Tibial nerve (tissue), 4 donors: Measurements from ENCODE around the gene TPGS2. TPM values are rescaled to one million over a fixed set of nuclear protein-coding genes. Genes with fewer than 3 reads are reported as not detected.
"Not testable (repeated sequence)": the region's sequence is repeated elsewhere in the genome, so short reads cannot be mapped to it uniquely, and the experiment has no call there.

Source experiments
- DNase-seq, 2 donors: peaks; one replicate each; pipeline ENCODE4 v3.0.0-alpha.2; 2019; ENCODE audit warnings: low spot score in 2 of 2
- H3K27ac ChIP-seq, 4 donors: fragments of 200-600 bp; sonication (generic) in 3 of 4; one replicate each; pipeline ENCODE4 v1.5.1; 2017 to 2019; ENCODE audit warnings: mild to moderate bottlenecking in 1 of 4
- H3K27me3 ChIP-seq, 2 donors: fragments of 200-600 bp; sonication (generic) in 1 of 2; one replicate each; pipeline versions ENCODE4 v1.5.1 to v1.6.0; 2017 to 2019
- H3K36me3 ChIP-seq, 3 donors: fragments of 200-600 bp; sonication (generic); one replicate each; pipeline ENCODE4 v1.5.1; 2018 to 2019
- H3K4me1 ChIP-seq, 4 donors: fragments of 200-600 bp; sonication (generic) in 3 of 4; one replicate each; pipeline ENCODE4 v1.5.1; 2017 to 2019
- H3K4me3 ChIP-seq, 4 donors: fragments of 200-600 bp; sonication (generic) in 3 of 4; one replicate each; pipeline ENCODE4 v1.5.1; 2017 to 2019; ENCODE audit warnings: mild to moderate bottlenecking in 1 of 4, moderate library complexity in 1 of 4
- H3K9me3 ChIP-seq, 4 donors: fragments of 200-600 bp; sonication (generic) in 3 of 4; one replicate each; pipeline ENCODE4 v1.5.1; 2017 to 2019
- EP300 ChIP-seq, 2 donors: sonication (generic); formaldehyde crosslinking; IDR thresholded peaks; one replicate each; pipeline ENCODE4 v1.6.1; 2017; ENCODE audit warnings: antibody characterized with exemption in 2 of 2, mild to moderate bottlenecking in 1 of 2
- POLR2A ChIP-seq, 2 donors: fragments of 450-650 bp; IDR thresholded peaks; one replicate each; pipeline ENCODE4 v1.6.1; 2017; ENCODE audit warnings: antibody characterized with exemption in 2 of 2, mild to moderate bottlenecking in 2 of 2, moderate library complexity in 2 of 2
- WGBS, 2 donors: methylation state at CpG; one replicate each; pipeline ENCODE4 v1.1.5; 2018; 5-methylcytosine and 5-hydroxymethylcytosine counted together
- total RNA-seq, 4 donors: library from RNA; depleted of rRNA; stranded (reverse); fragments of >200 nt; gene quantifications; one replicate each; pipeline ENCODE4 v1.1.0, GENCODE V29; 2016
- TF ChIP-seq, protein P1 (sequence below), 5 experiments: fragments of 200-600 bp in 3 of 5; fragments of 450-650 bp in 2 of 5; sonication (generic) in 3 of 5; IDR thresholded peaks; one replicate each; pipeline ENCODE4 v1.5.1; 2016 to 2019; ENCODE audit warnings: antibody characterized with exemption in 5 of 5, mild to moderate bottlenecking in 3 of 5, moderate library complexity in 2 of 5

Gene TPGS2, protein sequence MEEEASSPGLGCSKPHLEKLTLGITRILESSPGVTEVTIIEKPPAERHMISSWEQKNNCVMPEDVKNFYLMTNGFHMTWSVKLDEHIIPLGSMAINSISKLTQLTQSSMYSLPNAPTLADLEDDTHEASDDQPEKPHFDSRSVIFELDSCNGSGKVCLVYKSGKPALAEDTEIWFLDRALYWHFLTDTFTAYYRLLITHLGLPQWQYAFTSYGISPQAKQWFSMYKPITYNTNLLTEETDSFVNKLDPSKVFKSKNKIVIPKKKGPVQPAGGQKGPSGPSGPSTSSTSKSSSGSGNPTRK
- 100 to 1,000 TPM; 137 to 203 (median 170) TPM for total RNA-seq

DNA sequence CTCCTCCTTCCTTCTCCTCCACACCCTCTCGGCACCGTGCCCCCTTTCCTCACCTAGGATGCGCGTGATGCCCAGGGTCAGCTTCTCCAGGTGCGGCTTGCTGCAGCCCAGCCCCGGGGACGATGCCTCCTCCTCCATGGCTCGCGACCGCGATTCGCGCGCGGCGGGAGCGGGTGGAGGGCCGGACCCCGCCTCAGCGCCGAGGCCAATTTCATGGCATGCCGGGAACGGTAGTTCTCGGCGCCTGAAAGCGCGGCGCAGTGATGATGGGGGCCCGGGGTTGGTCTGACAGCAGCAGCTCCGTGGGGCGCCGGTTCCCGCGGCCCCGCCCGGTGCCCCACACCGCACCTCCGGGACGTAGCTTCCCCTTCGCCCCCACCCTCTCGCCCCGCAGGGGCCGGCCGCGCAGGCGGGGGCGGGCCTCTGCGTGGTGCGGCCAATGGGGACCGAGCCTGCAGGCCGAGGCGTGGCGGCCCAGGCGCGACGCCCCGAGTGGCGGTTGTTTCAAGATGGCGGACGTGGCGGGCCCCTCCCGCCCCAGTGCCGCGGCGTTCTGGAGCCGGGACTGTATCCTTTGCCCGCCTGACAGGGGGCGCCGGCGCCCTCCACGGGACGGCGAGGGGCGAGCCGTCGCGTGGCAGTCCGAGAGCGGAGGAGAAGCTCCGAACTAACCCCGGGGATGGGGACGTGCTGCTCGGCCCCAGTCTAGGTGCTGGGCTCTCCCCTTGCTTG, at the start of gene TPGS2, which contains the start of gene KIAA1328:
TPGS2 (minus strand) TSS at position 373 of the 732 bp plus-strand sequence; CDS start at position 138, 235 bp downstream.
KIAA1328 (plus strand) TSS at position 498 of the 732 bp plus-strand sequence; CDS start at position 510, 12 bp downstream.
- Histone ChIP-seq H3K9me3 (no peaks in the 10 kb centered on the region), H3K4me3 (peak within 1 kb of the TSS; percentile 84 to 99 (median 91)), H3K36me3 (no peaks in the 10 kb centered on the region), H3K27ac (peak within 1 kb of the TSS; percentile 85 to 95 (median 89)), H3K4me1 (peaks cover 0 to 39% (median 7%) of the 10 kb centered on the region in 4 donors), H3K27me3 (no peaks in the 10 kb centered on the region)
- WGBS, 2 donors = 0 to 1% methylated on average over 39 to 74 of the region's 83 CpGs
- TF ChIP-seq POLR2A (IDR thresholded peaks at IDR 0.05) (peak in 1 of 2 donors; percentile 52), EP300 (IDR thresholded peaks at IDR 0.05) (peak in 1 of 2 donors; percentile 60)
- TF ChIP-seq, protein P1, sequence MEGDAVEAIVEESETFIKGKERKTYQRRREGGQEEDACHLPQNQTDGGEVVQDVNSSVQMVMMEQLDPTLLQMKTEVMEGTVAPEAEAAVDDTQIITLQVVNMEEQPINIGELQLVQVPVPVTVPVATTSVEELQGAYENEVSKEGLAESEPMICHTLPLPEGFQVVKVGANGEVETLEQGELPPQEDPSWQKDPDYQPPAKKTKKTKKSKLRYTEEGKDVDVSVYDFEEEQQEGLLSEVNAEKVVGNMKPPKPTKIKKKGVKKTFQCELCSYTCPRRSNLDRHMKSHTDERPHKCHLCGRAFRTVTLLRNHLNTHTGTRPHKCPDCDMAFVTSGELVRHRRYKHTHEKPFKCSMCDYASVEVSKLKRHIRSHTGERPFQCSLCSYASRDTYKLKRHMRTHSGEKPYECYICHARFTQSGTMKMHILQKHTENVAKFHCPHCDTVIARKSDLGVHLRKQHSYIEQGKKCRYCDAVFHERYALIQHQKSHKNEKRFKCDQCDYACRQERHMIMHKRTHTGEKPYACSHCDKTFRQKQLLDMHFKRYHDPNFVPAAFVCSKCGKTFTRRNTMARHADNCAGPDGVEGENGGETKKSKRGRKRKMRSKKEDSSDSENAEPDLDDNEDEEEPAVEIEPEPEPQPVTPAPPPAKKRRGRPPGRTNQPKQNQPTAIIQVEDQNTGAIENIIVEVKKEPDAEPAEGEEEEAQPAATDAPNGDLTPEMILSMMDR (IDR thresholded peaks at IDR 0.05) = peak in 4 of 5 experiments; percentile 25 to 34 (median 26)
- DNase-seq = peak; percentile 68 to 71

DNA sequence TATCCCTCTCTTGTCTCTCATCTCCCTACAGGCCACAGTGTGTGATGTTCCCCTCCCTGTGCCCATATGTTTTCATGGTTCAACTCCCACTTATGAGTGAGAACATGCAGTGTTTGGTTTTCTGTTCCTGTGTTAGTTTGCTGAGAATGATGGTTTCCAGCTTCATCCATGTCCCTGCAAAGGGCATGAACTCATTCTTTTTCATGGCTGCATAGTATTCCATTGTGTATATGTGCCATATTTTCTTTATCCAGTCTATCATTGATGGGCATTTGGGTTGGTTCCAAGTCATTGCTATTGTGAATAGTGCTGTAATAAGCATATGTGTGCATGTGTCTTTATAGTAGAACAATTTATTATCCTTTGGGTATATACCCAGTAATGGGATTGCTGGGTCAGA, 45.0 kb upstream of the TPGS2 start:
- not testable (repeated sequence) for H3K27me3 ChIP-seq, H3K4me3 ChIP-seq, DNase-seq, H3K27ac ChIP-seq, H3K4me1 ChIP-seq
- Histone ChIP-seq H3K9me3 (peaks cover 0 to 15% (median 2%) of the 10 kb centered on the region in 4 donors), H3K36me3 (peaks cover 0 to 45% (median 0%) of the 10 kb centered on the region in 3 donors)

DNA sequence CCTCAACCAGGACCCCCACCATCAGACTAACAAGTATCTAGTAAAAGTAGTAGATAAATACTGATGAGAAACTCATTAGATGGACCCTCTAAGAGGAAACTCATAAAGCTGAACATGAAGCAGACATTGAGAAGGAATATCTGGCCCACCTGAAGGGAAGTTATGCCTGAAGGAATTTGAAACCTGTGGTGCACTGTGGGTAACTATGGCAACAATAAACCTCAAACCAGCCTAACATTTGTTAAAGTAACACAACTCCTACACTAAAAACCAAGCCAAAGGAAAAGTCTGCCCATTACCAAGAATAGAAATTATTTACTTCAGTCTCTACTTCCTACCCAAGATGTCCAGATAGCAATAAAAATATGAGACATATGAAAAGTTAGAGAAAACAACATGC, 43.5 kb upstream of the TPGS2 start:
- H3K4me3 ChIP-seq = no peak overlapping the region
- H3K9me3 ChIP-seq = peaks cover 0 to 9% (median 2%) of the 10 kb centered on the region in 4 donors
- peaks cover 0 to 34% (median 0%) of the 10 kb centered on the region in 3 donors for H3K36me3 ChIP-seq
- H3K27me3 ChIP-seq = no peaks in the 10 kb centered on the region
- TF ChIP-seq, protein P1 (IDR thresholded peaks at IDR 0.05) = no peak
- TF ChIP-seq EP300 (IDR thresholded peaks at IDR 0.05) (no peak), POLR2A (IDR thresholded peaks at IDR 0.05) (no peak)
- no peaks in the 10 kb centered on the region for H3K4me1 ChIP-seq
- DNase-seq = no peak
- no peak overlapping the region for H3K27ac ChIP-seq

DNA sequence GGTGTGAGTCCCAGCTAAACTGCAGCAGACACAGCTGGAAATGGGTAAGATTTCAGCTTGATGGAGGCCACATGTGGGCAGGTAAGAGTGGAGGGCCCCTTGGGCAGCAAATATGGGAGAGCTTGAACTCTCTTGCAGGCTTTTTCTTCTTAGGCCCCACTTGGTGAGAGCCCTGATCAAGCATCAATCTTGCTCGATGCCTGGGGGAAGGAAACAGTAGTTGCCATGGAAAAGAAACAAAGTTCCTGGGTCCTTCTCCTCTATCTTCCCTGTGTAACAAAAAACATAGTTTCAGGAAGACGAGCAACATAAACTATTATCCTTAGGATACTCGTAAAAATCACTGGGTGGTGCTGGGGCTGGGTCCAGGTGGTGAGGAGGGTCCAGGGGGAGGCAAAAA, 43.0 kb upstream of the TPGS2 start:
- Histone ChIP-seq H3K9me3 (peaks cover 0 to 9% (median 2%) of the 10 kb centered on the region in 4 donors), H3K27me3 (no peaks in the 10 kb centered on the region), H3K4me3 (no peak overlapping the region), H3K36me3 (peaks cover 0 to 39% (median 0%) of the 10 kb centered on the region in 3 donors), H3K4me1 (no peaks in the 10 kb centered on the region), H3K27ac (no peak overlapping the region)
- TF ChIP-seq, protein P1 (IDR thresholded peaks at IDR 0.05) = no peak
- TF ChIP-seq EP300 (IDR thresholded peaks at IDR 0.05) (no peak), POLR2A (IDR thresholded peaks at IDR 0.05) (no peak)
- 63 to 80% methylated on average over 3 of the region's 3 CpGs for WGBS, 2 donors
- DNase-seq = no peak

DNA sequence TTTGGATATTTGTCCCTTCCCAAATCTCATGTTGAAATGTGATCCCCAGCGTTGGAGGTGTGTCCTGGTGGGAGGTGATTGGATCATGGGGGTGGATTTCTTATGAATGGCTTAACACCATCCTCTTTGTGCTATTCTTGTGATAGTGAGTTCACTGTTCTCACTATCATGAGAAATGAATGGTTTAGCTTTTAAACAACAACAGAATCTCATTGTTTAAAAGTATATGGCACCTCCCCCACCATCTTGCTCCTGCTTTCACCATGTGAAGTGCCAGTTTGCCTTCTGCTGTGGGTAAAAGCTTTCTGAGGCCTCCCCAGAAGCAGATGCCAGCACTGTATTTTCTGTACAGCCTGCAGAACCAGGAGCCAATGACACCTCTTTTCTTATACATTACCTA, 38.3 kb upstream of the TPGS2 start:
- Histone ChIP-seq H3K27ac (no peak overlapping the region), H3K9me3 (no peaks in the 10 kb centered on the region), H3K27me3 (no peaks in the 10 kb centered on the region), H3K4me3 (no peak overlapping the region), H3K36me3 (peaks cover 0 to 32% (median 0%) of the 10 kb centered on the region in 3 donors), H3K4me1 (no peaks in the 10 kb centered on the region)
- TF ChIP-seq POLR2A (IDR thresholded peaks at IDR 0.05) (no peak), EP300 (IDR thresholded peaks at IDR 0.05) (no peak)
- TF ChIP-seq, protein P1 (IDR thresholded peaks at IDR 0.05) = no peak
- no peak for DNase-seq
- 65 to 90% methylated on average over 1 of the region's 1 CpG for WGBS, 2 donors
